AG09319 (cell line): ENCODE results near the gene COL4A5.

Source experiments
- DNase-seq: peaks from one replicate; pipeline ENCODE4 v3.0.0-alpha.2; 2010; ENCODE audit warnings: low read depth; ENCODE audit errors: extremely low read depth
- CTCF ChIP-seq: IDR thresholded peaks from 2 replicates; pipeline ENCODE4 v1.5.1; 2011; ENCODE audit warnings: low read depth, mild to moderate bottlenecking, inconsistent platforms, low read length, moderate library complexity

The COL4A5 gene

GRCh38 chrX:108740299-108740774 is 300.7 kb downstream of the COL4A5 start:
- DNase-seq = no peak
- TF ChIP-seq CTCF = no peak
